ENCODE results near the gene PDAP1.
"Not testable (repeated sequence)": the region's sequence is repeated elsewhere in the genome, so short reads cannot be mapped to it uniquely, and the experiment has no call there.

PDAP1 gene

GRCh38 chr7:99355098-99355497 is 53.3 kb downstream of the PDAP1 start:
- DNase-seq (ENCODE audit: low read depth in 4 of 4, low spot score in 1 of 4): no peak

GRCh38 chr7:99352247-99352646 is 56.1 kb downstream of the PDAP1 start:
- no peak for DNase-seq (ENCODE audit: low read depth in 4 of 4, low spot score in 1 of 4)

GRCh38 chr7:99350641-99351040 is 57.8 kb downstream of the PDAP1 start:
- not testable (repeated sequence) for DNase-seq (ENCODE audit: low read depth in 4 of 4, low spot score in 1 of 4)

Data from stimulated activated CD4-positive, alpha-beta T cell treated with anti-CD3 and anti-CD28 coated beads, Interleukin-1b, Interleukin-23, amount 100 ng/mL, for 24 hours (primary cell).